Loucy (cell line): ENCODE results near the gene SNX24.

Experiments
- CTCF ChIP-seq: fragments of 200-600 bp; sonication (generic); conservative IDR thresholded peaks from 2 replicates; pipeline ENCODE4 v1.5.1; 2014; ENCODE audit warnings: mild to moderate bottlenecking, antibody characterized with exemption, low read length
- EZH2phosphoT487 ChIP-seq: fragments of 200-600 bp; IDR thresholded peaks from 2 replicates; pipeline ENCODE4 v1.6.1; 2018; ENCODE audit warnings: antibody characterized with exemption, mild to moderate bottlenecking, moderate library complexity, borderline replicate concordance

DNA sequence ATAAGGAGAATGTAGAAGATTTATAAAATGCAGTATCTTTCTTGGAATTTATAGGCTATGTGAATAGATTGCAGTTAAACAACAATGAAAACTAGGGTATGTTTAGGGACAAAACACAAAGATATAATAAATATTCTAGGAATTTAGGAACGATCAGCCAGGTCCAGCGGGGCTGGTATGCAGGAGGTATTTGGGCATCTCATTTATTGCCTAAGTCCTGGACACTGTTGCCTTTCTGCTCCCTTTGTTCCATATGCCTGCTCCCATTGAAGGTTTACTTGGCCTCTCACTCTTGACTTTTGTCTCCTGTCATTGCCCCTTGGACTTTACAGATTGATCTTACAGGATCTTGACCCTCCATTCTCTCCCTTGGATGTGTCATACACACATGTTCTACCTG is 55.9 kb downstream of the SNX24 start:
- TF ChIP-seq EZH2phosphoT487 (no peak), CTCF (no peak)
